ENCODE results near the gene URI1. TPM values are rescaled to one million over a fixed set of nuclear protein-coding genes. Genes with fewer than 3 reads are reported as not detected.

The URI1 gene
- total RNA-seq, 4 donors from 2014 or later, result 59.1 to 125 (median 67.6) TPM

- TF ChIP-seq POLR2A (IDR thresholded peaks at IDR 0.05) (no peak), CTCF (IDR thresholded peaks at IDR 0.05) (no peak)
- intact Hi-C loops (cut with DNase I; ENCODE audit: low total_unique reads), result no loop called here
- Histone ChIP-seq H3K4me3 (no peak overlapping the region), H3K9me3 (no peaks in the 10 kb centered on the region), H3K27me3 (no peaks in the 10 kb centered on the region), H3K27ac (no peak overlapping the region), H3K36me3 (no peaks in the 10 kb centered on the region), H3K4me1 (no peaks in the 10 kb centered on the region)
- DNase-seq, result no peak
Observed at GRCh38 chr19:30011051-30011578, 69.1 kb downstream of the URI1 start.

GRCh38 chr19:30014770-30015169 is 72.7 kb downstream of the URI1 start:
- TF ChIP-seq CTCF (IDR thresholded peaks at IDR 0.05) (no peak), POLR2A (IDR thresholded peaks at IDR 0.05) (no peak)
- Histone ChIP-seq H3K27ac (no peak overlapping the region), H3K4me1 (no peaks in the 10 kb centered on the region), H3K36me3 (no peaks in the 10 kb centered on the region), H3K9me3 (no peaks in the 10 kb centered on the region), H3K4me3 (no peak overlapping the region), H3K27me3 (no peaks in the 10 kb centered on the region)
- DNase-seq, result no peak
- intact Hi-C loops (cut with DNase I; ENCODE audit: low total_unique reads), result no loop called here

GRCh38 chr19:30017172-30017571 is 75.1 kb downstream of the URI1 start:
- Histone ChIP-seq H3K27me3 (no peaks in the 10 kb centered on the region), H3K9me3 (no peaks in the 10 kb centered on the region), H3K27ac (no peak overlapping the region), H3K4me1 (no peaks in the 10 kb centered on the region), H3K36me3 (no peaks in the 10 kb centered on the region), H3K4me3 (no peak overlapping the region)
- no peak for DNase-seq
- intact Hi-C loops (cut with DNase I; ENCODE audit: low total_unique reads), result no loop called here
- no peak for TF ChIP-seq POLR2A (IDR thresholded peaks at IDR 0.05)
- no peak for TF ChIP-seq CTCF (IDR thresholded peaks at IDR 0.05)

- TF ChIP-seq POLR2A (IDR thresholded peaks at IDR 0.05) (no peak), CTCF (IDR thresholded peaks at IDR 0.05) (no peak)
- intact Hi-C loops (cut with DNase I; ENCODE audit: low total_unique reads), result no loop called here
- H3K27me3 ChIP-seq, result no peaks in the 10 kb centered on the region
- H3K4me1 ChIP-seq, result no peaks in the 10 kb centered on the region
- no peaks in the 10 kb centered on the region for H3K9me3 ChIP-seq
- no peak overlapping the region for H3K4me3 ChIP-seq
- DNase-seq, result no peak
- no peak overlapping the region for H3K27ac ChIP-seq
- H3K36me3 ChIP-seq, result no peaks in the 10 kb centered on the region
Observed at GRCh38 chr19:30020189-30020588, 78.2 kb downstream of the URI1 start.

- Histone ChIP-seq H3K36me3 (no peaks in the 10 kb centered on the region), H3K9me3 (no peaks in the 10 kb centered on the region), H3K4me1 (no peaks in the 10 kb centered on the region), H3K27ac (no peak overlapping the region), H3K27me3 (no peaks in the 10 kb centered on the region), H3K4me3 (no peak overlapping the region)
- intact Hi-C loops (cut with DNase I; ENCODE audit: low total_unique reads), result no loop called here
- no peak for DNase-seq
- TF ChIP-seq POLR2A (IDR thresholded peaks at IDR 0.05) (no peak), CTCF (IDR thresholded peaks at IDR 0.05) (no peak)
Observed at GRCh38 chr19:30022659-30023058, 80.6 kb downstream of the URI1 start.
